GM18868 (cell line): ENCODE results near the gene ATP5ME.
"Not testable (repeated sequence)": the region's sequence is repeated elsewhere in the genome, so short reads cannot be mapped to it uniquely, and the experiment has no call there.

ENCODE experiments used
- ATAC-seq: cut with Tn5 transposase; IDR thresholded peaks from one replicate; pipeline ENCODE4 v1.9.1; 2021; ENCODE audit warnings: mild to moderate bottlenecking, moderate library complexity; ENCODE audit not compliant: unreplicated experiment

The ATP5ME gene

DNA sequence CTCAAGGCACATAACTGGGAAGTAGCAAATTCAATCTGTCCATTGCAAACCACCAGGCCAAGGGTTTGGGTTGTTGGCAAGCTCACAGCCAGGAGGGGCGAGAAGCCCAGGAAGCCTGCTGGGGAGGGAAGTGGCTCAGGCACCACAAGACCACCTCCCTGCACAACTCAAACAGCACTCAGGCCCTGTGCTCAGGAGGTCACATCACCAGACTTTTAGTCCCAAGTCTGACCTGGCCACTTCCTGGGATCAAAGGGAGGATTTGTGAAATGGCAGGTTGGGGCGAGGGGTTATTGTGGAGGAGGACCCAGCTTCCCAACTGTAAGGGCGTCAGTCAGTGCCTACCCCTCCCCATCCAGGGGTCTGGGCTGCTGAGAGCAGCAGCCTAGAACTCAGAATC lies 2.3 kb downstream of the ATP5ME start:
- no peak for ATAC-seq

DNA sequence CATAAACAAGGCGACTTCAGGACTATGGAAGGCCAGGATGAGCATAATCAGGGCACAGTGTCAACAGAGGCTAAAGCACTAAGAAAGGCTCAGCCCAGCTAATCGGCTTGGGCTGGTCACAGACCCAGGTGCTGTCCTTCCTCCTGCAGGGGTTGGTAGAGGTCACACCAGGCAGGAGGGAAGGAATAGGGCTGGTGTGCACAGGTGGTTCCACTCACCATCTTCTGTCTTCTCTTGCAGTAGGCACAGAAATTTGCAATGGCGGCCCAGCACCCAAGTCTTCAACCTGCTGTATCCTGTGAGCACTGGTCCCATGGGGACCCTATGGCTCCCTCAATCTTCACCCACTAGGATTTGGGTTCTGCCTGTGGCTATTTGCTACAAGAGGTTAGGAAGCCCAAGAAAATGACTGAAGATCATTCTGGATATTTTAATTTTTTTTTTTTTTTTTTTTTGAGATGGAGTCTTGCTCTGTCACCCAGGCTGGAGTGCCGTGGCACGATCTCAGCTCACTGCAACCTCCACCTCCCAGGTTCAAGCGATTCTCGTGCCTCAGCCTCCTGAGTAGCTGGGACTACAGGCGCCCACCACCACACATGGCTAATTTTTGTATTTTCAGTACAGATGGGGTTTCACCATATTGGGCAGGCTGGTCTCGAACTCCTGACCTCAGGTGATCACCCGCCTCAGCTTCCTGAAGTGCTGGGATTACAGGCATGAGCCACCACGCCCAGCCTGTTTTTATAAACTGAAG lies 4.1 kb downstream of the ATP5ME start:
- ATAC-seq: not testable (repeated sequence)

DNA sequence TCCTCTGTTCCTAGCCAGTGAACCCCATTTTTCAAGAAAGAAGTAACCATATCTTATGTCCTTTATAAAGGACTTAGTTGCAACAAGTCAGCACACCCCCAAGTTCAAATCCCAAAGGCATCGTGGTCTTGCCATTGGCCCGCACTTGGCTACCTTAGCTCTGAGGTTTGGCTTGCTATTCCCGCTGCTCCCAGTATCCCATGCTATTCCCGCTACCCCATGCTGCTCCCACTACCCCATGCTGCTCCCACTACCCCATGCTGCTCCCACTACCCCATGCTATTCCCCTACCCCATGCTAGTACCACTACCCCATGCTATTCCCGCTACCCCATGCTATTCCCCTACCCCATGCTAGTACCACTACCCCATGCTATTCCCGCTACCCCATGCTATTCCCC lies 5.9 kb downstream of the ATP5ME start:
- not testable (repeated sequence) for ATAC-seq

DNA sequence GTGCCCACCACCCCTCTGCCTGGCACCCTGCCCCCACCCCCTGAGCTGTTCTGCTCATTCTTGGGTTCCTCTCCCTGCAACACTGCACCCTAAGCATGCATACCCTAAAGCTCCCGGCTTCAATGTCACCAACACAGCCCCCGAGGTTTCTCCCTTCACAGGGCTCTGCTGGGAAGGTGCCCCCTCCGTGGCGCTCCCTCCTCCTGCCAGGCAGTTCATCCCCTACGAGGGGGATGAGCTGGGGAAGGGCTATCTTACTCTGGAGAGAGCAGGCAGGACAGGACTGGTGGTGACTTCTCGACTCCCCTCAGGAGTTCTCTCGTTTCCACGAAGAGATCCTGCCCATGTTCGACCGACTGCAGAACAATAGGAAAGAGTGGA lies 6.5 kb downstream of the ATP5ME start:
- no peak for ATAC-seq

DNA sequence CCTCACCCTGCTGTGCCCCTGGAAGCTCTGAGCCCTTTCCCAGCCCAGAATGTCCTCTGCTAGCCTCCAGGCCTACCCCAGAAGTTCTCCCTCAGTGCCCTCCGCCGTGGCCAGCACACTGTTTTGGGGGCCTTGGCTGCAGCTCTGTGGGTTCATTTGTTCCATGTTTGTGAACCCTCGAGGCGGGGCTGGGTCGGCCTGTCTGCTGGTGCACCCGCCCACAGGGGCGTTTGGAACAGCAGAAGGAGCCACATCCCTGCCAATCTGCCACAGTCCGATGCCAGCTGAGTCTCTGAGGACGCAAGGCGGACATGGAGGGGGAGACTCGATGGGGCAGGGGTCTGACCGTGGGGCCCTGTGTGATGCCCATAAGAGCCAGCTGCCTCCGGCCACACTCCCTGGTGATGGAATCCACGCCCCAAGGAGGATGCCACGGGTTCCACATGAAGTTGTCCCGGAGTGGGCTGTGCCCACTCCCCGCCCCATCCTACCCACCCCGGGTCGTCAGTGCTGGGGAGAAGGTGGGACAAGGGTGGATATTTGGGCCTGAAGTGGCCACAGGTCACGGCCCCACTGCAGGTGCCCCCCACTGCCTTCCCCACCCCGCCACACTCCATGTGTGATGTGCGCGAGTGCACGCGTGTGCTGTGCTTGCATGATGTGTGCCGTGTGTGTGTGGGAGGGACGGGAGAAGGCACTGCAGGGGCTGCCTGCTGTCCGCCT lies 7.1 kb downstream of the ATP5ME start:
- no peak for ATAC-seq

DNA sequence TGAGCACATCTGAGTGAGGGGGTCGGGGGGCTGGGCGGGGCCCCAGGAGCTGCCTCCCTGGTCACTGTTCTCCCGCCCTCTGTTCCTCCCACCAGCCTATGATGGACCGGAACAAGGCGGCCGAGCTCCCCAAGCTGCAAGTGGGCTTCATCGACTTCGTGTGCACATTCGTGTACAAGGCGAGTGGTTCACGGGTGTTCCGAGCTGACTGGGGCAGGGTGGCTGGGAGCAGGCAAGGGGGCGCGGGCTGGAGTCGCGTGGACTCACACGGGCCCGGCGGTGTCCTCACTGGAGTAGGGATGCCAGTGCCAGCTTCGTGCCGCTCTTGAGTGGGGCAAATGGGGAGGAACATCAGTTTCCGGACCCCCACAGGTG lies 7.7 kb downstream of the ATP5ME start:
- ATAC-seq: no peak

DNA sequence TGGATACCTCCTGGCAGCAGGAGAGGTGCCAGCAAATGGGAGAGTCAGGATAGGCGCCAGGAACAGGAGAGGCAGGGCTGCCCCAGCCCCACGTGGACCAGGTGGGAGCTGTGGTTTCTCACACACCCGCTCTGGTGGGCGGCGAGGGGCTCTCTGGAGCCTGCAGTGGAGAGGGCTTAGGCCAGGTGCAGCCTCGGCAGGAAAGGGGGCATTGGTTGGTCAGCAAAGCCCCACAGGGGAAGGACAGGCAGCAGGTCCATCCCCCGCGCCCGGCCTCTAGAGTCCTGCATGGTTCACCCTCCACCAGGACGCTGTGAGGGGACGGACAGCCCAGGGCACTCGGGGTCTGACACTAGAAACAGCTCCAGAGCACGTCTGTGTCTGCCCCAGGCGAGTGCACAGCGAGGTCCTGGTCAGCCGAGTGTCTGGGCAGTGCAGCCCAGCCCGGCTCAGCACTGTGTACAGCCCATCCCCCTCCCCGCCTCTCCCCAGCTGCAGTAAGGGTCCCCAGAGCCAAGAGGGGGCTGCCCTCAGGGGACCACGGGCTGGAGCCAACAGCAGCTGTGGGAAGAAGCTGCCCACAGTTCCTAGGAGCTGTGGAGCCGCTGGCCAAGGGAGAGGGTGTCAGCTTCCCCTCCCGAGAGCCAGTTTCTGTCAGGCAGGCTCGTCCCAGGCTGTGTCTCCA lies 8.2 kb downstream of the ATP5ME start:
- ATAC-seq: no peak

DNA sequence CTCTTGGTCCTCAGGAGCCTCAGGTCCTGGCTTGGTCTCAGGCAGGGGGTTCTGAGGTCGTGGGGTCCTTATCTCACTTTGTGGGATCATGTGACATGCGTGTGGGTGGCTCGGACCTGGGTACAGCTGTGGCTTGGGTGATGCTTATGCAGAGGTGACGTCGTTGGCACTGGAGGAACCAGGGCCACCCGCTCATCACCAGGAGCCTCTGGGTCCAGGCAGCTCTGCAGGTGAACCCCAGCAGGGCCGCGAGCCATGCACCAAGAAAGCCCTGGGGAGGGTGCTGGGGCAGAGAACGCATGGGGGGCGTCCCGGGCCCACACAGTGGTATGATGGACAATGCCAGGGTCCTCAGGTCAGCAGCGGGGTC lies 8.7 kb downstream of the ATP5ME start:
- ATAC-seq: no peak

DNA sequence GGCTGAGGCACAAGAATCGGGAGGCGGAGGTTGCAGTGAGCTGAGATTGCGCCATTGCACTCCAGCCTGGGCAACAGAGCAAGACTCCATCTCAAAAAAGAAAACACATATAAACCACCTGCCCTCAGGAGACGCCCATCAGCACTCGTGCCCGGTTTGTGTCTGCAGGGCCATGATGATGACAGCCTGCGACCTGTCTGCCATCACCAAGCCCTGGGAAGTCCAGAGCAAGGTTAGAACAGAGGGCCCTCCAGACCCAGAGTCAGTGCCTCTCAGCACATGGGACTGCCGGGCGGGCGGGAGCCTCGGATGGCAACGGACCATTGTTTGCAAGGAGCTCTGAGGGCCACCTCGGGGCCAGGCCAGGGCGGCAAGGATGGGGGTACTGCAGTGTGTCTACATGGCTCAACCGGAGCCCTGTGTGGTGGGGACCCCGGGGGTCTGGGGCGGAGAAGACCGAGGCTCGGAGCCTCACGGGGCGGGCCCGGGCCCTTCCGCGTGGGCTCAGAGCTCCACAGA lies 9.3 kb downstream of the ATP5ME start:
- no peak for ATAC-seq

DNA sequence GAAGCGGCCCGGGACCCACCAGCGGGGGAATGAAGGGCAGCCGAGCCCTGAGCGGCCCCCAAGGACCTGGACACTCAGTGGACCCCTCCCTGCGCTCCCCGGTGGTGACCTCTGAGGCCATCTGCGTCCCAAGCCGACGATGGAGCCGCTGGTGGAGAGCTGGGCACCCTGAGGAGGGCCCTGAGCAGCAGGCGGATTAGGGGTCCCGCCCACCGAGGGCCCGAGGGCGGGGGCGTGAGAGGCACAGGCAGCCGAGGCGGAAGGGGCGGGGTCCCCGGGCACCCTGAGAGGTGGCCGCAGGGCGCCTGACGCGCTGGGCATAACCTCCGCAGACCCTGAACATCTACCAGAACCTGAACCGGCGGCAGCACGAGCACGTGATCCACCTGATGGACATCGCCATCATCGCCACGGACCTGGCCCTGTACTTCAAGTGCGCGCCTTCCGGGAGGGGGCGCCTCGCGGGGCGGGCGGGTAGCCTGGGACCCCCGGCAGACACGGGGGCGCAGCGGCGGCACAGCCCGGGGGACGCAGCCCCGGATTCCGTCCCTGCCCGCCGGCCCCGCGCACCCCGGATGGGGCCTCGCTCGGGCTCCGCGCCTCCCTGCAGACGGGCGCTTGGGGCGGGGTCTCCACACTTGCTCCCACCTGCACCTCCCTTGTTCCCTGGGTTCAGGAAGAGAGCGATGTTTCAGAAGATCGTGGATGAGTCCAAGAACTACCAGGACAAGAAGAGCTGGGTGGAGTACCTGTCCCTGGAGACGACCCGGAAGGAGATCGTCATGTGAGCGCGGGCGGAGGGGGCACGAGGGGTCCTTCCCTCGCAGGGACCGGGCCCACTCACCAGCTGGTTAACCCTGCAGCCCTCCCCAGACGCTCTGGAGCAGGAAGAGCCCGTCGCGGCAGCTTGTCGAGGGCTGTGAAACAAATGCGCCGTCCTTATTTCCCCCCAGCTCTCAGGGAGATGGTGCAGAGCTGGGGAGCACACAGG lies 10.3 kb downstream of the ATP5ME start:
- peak; percentile 67 for ATAC-seq

DNA sequence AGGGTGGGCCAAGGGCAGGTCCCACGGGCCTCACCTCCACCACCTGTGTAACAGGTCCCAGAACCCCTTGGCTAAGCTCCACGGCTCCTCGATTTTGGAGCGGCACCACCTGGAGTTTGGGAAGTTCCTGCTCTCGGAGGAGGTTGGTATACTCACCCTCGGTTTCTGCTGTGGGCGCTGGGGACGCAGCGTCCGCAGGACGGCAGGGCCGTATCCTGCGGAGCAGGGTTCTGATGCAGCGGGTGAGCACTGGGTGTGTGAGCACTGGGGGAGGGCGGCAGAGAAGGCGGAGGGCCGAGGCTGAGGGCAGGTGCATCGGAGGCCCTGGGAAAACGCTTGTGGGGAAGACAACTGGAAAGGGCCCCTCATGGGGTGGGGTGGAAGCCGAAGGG lies 11.0 kb downstream of the ATP5ME start:
- peak; percentile 13 for ATAC-seq

DNA sequence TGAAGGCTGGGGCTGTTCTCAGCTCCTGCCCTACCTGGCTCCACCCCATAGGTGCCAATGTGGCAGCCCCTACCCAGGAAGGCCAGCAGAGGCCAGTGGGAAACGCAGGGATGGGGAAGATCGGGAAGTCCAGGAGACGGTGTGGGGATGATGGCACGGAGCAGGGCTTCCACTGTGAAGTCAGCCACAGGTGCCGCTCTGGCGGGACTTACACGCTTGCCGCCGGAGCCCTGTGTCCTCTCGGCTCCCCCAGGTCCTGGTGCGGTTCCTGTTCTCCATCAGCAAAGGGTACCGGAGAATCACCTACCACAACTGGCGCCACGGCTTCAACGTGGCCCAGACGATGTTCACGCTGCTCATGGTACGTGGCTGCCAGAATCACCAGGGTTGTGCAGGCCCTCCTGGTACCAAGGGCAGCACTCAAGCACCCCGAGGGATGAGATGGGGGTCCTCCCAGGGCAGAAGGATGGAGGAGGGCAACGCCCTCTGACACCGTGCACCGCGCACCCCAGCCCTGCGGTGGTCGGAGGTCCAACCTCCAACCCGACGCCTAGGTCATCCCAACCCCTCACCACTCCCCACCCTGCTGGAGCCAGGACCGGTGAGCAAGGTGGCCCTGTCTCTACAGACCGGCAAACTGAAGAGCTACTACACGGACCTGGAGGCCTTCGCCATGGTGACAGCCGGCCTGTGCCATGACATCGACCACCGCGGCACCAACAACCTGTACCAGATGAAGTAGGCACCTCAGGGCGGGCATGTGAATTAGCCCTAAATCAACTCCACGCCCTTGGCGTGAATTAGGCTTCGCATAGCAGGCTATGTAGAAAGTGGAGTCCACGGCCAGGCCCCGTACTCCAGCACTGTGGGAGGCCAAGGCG lies 12.0 kb downstream of the ATP5ME start:
- ATAC-seq: no peak

DNA sequence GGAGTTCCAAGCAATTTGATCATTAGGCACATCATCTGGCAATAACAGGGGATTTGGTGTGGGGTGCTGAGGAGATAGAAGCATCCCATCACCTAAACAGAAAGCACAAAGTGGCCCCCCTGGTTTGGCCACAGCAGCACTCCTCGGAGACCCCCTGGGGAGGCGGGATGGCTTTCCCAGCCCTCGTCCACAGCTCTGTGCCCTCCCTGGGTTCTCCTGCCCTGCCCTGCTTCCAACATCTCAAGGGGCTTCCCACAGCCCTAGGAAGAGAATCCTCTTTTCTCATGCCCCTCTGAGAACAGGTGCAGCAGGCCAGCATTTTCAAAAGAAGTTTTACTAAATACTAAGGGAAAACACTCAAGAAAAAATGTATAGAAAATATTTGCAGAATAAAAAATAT lies 12.8 kb downstream of the ATP5ME start:
- no peak for ATAC-seq

DNA sequence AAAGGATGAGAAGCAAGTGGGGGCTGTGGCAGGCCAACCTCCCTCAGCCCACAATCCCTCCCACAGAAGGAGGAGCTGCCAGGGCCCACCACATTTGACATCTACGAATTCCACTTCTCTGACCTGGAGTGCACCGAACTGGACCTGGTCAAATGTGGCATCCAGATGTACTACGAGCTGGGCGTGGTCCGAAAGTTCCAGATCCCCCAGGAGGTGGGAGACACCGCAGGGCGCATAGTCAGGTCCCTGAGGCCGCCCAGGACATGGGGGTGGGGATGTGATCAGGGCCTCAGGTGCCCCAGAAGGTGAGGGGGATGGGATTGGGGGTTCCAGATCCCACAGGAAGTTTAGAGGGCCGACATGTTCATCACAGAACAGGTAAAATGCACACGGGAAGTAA lies 13.7 kb downstream of the ATP5ME start:
- ATAC-seq: no peak

DNA sequence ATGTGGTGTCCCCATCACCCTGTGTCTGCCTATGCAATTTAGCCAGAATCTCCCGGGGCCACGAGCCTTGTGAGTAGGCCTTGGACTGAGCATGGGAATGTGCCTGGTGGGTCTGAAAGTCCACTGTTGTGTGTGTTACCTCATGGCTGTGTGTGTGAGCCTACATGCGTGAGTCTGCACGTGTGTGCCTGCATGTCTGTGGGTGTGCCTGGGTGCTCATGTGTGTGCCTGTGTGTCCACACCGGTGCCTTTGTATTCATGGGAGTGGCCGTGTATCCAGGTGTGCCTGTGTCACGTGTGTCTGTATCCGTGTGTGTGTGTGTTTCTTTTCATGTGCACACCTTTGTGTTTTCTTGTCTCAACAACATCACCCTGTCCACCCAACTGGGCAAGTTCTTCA lies 14.2 kb downstream of the ATP5ME start:
- ATAC-seq: no peak

DNA sequence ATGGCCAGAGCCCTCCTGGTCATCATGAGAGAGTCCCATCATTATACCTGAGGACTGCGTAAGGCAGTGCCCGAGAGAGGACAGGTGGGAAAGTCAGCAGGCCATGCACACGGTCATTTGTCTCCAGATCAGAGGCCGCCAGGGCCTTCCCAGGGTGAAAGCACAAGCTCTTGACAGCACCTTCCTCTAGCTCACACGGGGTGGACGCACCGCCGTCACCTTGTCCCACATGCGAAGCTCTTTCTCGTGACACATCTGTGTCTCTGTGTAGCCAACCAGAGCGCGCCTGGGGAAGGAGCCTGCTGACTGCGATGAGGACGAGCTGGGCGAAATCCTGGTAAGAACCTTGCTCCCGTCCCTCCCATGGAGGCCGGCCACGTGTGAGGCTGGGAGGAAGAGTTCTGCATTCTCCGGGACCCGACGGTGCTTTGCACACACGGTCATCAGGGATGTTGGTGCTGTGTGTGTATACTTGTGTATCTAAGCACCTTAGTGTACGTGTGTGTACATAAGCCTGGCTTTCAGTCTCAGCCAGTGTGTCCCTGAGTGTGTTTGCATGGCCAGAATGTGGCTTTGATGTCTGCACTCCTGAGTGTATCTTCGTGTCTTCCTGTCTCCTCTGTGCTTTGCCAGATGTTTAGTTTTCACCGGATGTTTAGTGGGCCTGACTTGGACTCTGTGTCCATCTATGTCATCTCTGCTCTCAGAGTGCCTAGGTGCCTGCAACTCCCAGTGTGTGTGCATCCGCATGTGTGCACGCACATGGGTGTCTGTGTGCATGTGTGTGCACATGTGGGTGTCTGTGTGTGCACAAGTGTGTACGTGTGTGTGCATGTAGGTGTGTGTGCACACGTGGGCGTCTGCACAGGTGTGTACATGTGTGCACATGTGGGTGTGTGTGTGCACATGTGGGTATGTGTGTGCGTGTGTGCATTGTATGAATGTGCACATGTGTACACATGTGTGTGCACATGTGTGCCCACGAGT lies 15.1 kb downstream of the ATP5ME start:
- ATAC-seq: no peak

DNA sequence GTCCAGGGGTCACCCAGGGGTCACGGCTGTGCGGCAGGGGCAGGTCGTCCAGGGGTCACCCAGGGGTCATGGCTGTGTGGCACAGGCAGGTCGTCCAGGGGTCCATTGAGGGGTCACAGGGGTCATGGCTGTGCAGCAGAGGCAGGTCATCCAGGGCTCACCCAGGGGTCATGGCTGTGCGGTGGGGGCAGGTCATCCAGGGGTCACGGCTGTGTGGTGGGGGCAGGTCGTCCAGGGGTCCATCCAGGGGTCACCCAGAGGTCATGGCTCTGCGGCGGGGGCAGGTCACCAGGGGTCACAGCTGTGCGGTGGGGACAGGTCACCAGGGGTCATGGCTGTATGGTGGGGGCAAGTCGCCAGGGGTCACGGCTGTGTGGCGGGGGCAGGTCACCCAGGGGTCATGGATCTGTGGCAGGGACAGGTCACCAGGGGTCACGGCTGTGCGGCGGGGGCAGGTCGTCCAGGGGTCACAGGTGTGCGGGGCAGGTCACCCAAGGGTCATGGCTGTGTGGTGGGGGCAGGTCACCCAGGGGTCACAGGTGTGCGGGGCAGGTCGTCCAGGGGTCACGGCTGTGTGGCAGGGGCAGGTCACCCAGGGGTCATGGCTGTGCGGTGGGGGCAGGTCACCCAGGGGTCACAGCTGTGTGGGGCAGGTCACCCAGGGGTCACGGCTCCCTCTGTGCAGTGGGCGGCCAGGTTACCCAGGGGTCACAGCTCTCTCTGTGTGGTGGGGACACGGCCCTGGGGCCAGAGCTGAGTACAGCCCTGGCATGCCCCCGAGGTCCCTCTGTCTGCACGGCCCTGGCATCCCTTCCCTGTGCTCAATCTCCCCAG lies 16.0 kb downstream of the ATP5ME start:
- ATAC-seq: no peak
